ENCODE data around the gene TWF2. TPM values are rescaled to one million over a fixed set of nuclear protein-coding genes. Genes with fewer than 3 reads are reported as not detected.

Gene TWF2
- polyA plus RNA-seq, 1 donor from 2014 or later: 61.7 TPM

DNA sequence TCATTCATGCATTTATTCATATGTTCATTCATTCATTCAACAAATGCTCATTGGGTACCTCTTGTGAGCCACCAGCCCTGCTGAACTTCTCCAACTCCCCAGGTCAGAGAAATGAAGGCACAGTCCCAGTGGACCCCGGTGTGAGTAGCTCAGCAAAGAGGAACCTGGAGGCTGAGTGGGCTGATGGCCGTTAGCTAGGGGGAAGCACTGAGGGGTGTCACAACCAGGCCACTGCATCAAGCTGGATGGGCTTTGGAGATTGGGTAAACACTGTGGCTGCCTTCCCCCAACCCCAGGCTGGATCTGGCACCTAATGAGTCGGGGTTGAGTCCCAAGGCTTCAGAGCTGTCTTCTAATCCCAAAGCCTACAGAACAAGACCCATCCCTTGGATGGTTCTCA lies 53.1 kb downstream of the TWF2 start (continued):
- TF ChIP-seq, protein P1, sequence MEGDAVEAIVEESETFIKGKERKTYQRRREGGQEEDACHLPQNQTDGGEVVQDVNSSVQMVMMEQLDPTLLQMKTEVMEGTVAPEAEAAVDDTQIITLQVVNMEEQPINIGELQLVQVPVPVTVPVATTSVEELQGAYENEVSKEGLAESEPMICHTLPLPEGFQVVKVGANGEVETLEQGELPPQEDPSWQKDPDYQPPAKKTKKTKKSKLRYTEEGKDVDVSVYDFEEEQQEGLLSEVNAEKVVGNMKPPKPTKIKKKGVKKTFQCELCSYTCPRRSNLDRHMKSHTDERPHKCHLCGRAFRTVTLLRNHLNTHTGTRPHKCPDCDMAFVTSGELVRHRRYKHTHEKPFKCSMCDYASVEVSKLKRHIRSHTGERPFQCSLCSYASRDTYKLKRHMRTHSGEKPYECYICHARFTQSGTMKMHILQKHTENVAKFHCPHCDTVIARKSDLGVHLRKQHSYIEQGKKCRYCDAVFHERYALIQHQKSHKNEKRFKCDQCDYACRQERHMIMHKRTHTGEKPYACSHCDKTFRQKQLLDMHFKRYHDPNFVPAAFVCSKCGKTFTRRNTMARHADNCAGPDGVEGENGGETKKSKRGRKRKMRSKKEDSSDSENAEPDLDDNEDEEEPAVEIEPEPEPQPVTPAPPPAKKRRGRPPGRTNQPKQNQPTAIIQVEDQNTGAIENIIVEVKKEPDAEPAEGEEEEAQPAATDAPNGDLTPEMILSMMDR (IDR thresholded peaks at IDR 0.05; ENCODE audit: poor library complexity, severe bottlenecking): no peak

DNA sequence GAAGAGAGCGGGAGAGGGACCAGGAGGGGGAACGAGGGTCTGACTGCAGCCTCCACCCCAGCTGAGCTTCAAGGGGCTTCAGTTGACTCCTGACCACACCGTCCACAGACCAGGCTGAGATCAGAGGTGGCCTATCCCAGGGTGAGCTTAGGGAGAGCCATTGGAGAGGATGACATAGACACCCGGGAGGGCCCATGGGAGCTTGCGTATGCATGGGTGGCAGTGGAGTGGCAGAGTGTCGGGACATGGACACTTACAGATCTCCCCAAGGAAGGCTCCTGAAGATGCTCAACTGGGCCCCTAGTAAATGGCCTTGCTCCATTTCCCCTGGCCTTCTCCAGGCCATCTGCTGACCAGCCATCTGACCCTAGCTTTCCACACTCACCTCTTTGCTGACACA lies 53.6 kb downstream of the TWF2 start:
- no peak overlapping the region for H2AFZ ChIP-seq (ENCODE audit: low read depth, low read length)
- H3K79me2 ChIP-seq (replicated peaks; ENCODE audit: insufficient read depth, low read length): no peaks in the 10 kb centered on the region
- no peaks in the 10 kb centered on the region for H3K27me3 ChIP-seq (ENCODE audit: insufficient read depth, low read depth, low read length)
- H3K9me3 ChIP-seq (ENCODE audit: low read length): no peaks in the 10 kb centered on the region
- TF ChIP-seq MXI1 (conservative IDR thresholded peaks at IDR 0.05; ENCODE audit: poor library complexity, severe bottlenecking): no peak
- TF ChIP-seq EZH2 (IDR thresholded peaks at IDR 0.05; ENCODE audit: borderline replicate concordance, insufficient read depth, low read length, poor library complexity, severe bottlenecking): no peak
- no peak overlapping the region for H3K4me3 ChIP-seq (ENCODE audit: low read length)
- H3K9ac ChIP-seq (ENCODE audit: low read length): no peak overlapping the region
- H3K36me3 ChIP-seq (ENCODE audit: insufficient read depth, low read length): no peaks in the 10 kb centered on the region
- H3K27ac ChIP-seq (ENCODE audit: low read length): no peak overlapping the region
- no peaks in the 10 kb centered on the region for H4K20me1 ChIP-seq (ENCODE audit: insufficient read depth)
- H3F3A ChIP-seq (ENCODE audit: insufficient read depth, low read length, poor library complexity, severe bottlenecking): no peaks in the 10 kb centered on the region
- no peak overlapping the region for H3K4me2 ChIP-seq (ENCODE audit: low read length)
- no peaks in the 10 kb centered on the region for H3K9me2 ChIP-seq (ENCODE audit: insufficient read depth, low read length)

DNA sequence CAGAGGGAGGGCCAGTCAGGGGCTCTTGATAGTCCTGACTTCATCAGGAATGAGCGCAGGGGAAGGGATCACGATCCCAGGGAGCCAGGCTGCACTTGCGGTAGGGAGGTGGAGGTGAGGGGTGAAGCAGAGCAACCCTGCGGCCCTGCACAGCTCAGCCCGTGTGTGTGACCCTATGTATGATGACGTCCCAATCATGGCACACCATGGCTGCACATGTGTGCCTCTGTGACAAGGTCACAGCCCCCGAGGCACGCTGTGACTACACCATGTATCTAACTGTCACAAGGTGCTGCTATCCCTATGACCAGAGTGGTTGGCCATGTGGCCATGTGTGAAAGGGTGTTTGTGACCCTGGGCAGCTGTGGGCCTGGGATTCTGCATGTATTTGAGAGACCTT lies 54.3 kb downstream of the TWF2 start:
- no peaks in the 10 kb centered on the region for H3K36me3 ChIP-seq (ENCODE audit: insufficient read depth, low read length)
- no peak overlapping the region for H3K9ac ChIP-seq (ENCODE audit: low read length)
- no peaks in the 10 kb centered on the region for H3K79me2 ChIP-seq (replicated peaks; ENCODE audit: insufficient read depth, low read length)
- no peak overlapping the region for H3K4me3 ChIP-seq (ENCODE audit: low read length)
- no peaks in the 10 kb centered on the region for H3F3A ChIP-seq (ENCODE audit: insufficient read depth, low read length, poor library complexity, severe bottlenecking)
- no peak for TF ChIP-seq EZH2 (IDR thresholded peaks at IDR 0.05; ENCODE audit: borderline replicate concordance, insufficient read depth, low read length, poor library complexity, severe bottlenecking)
- H2AFZ ChIP-seq (ENCODE audit: low read depth, low read length): no peak overlapping the region
- H3K9me2 ChIP-seq (ENCODE audit: insufficient read depth, low read length): no peaks in the 10 kb centered on the region
- H3K9me3 ChIP-seq (ENCODE audit: low read length): no peaks in the 10 kb centered on the region
- H3K27me3 ChIP-seq (ENCODE audit: insufficient read depth, low read depth, low read length): no peaks in the 10 kb centered on the region
- H4K20me1 ChIP-seq (ENCODE audit: insufficient read depth): no peaks in the 10 kb centered on the region
- no peak overlapping the region for H3K27ac ChIP-seq (ENCODE audit: low read length)
- H3K4me2 ChIP-seq (ENCODE audit: low read length): no peak overlapping the region

DNA sequence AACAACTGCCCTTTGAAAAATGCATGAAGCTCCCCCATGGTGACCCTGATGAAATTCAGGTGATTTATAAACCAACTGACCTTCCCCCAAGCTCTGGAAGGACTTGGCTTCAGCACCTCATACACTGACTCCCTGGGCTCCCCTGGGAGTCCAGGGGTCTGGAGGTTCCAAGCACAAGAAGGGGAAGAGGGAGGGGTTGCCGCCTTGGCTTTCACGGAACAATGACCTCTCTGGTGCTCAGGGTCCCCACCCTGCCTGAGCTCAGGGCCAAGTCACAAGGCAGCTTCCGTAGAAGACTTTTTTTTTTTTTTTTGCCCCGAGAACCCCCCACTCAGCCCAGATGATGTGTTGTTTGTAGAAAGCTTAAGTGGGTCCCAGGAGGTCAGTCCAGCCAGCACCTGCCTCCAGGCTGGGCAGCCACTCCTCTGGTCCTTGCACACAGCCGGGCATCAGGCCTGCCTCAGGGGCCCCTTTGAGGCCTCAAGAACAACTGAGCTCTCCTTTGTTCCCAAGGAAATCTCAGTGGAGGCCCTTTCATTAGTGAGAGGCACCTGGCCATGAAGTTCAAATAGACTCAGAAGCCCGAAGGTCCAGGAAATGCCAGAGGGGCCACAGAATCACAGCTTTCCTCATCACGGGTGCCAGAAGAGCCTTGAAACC lies 55.0 kb downstream of the TWF2 start:
- H3F3A ChIP-seq (ENCODE audit: insufficient read depth, low read length, poor library complexity, severe bottlenecking): no peaks in the 10 kb centered on the region
- no peak overlapping the region for H3K4me3 ChIP-seq (ENCODE audit: low read length)
- H3K27ac ChIP-seq (ENCODE audit: low read length): no peak overlapping the region
- H3K9ac ChIP-seq (ENCODE audit: low read length): no peak overlapping the region
- TF ChIP-seq POLR2AphosphoS5 (IDR thresholded peaks at IDR 0.05) (no peak), TAF1 (IDR thresholded peaks at IDR 0.05; ENCODE audit: low read depth) (no peak), MXI1 (conservative IDR thresholded peaks at IDR 0.05; ENCODE audit: poor library complexity, severe bottlenecking) (no peak)
- TF ChIP-seq, protein P2, sequence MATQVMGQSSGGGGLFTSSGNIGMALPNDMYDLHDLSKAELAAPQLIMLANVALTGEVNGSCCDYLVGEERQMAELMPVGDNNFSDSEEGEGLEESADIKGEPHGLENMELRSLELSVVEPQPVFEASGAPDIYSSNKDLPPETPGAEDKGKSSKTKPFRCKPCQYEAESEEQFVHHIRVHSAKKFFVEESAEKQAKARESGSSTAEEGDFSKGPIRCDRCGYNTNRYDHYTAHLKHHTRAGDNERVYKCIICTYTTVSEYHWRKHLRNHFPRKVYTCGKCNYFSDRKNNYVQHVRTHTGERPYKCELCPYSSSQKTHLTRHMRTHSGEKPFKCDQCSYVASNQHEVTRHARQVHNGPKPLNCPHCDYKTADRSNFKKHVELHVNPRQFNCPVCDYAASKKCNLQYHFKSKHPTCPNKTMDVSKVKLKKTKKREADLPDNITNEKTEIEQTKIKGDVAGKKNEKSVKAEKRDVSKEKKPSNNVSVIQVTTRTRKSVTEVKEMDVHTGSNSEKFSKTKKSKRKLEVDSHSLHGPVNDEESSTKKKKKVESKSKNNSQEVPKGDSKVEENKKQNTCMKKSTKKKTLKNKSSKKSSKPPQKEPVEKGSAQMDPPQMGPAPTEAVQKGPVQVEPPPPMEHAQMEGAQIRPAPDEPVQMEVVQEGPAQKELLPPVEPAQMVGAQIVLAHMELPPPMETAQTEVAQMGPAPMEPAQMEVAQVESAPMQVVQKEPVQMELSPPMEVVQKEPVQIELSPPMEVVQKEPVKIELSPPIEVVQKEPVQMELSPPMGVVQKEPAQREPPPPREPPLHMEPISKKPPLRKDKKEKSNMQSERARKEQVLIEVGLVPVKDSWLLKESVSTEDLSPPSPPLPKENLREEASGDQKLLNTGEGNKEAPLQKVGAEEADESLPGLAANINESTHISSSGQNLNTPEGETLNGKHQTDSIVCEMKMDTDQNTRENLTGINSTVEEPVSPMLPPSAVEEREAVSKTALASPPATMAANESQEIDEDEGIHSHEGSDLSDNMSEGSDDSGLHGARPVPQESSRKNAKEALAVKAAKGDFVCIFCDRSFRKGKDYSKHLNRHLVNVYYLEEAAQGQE (IDR thresholded peaks at IDR 0.05; ENCODE audit: borderline replicate concordance): no peak
- TF ChIP-seq, protein P1 (IDR thresholded peaks at IDR 0.05; ENCODE audit: poor library complexity, severe bottlenecking): no peak
- no peaks in the 10 kb centered on the region for H3K36me3 ChIP-seq (ENCODE audit: insufficient read depth, low read length)
- no peak overlapping the region for H3K4me2 ChIP-seq (ENCODE audit: low read length)
- H3K9me3 ChIP-seq (ENCODE audit: low read length): no peaks in the 10 kb centered on the region
- H4K20me1 ChIP-seq (ENCODE audit: insufficient read depth): no peaks in the 10 kb centered on the region
- no peak overlapping the region for H2AFZ ChIP-seq (ENCODE audit: low read depth, low read length)
- no peaks in the 10 kb centered on the region for H3K27me3 ChIP-seq (ENCODE audit: insufficient read depth, low read depth, low read length)
- H3K79me2 ChIP-seq (replicated peaks; ENCODE audit: insufficient read depth, low read length): no peaks in the 10 kb centered on the region
- no peaks in the 10 kb centered on the region for H3K9me2 ChIP-seq (ENCODE audit: insufficient read depth, low read length)

Measured in neural cell (in vitro differentiated cells).